DND-41 (cell line): ENCODE data around the gene LTN1.

Source experiments
- EZH2 ChIP-seq: IDR thresholded peaks from 3 replicates; pipeline ENCODE4 v1.6.1; 2012; ENCODE audit warnings: borderline replicate concordance, low read depth, mild to moderate bottlenecking, moderate library complexity, low read length, inconsistent platforms; ENCODE audit not compliant: severe bottlenecking
- TF ChIP-seq, protein P1 (sequence below): IDR thresholded peaks from 2 replicates; pipeline ENCODE4 v1.5.1; 2012; ENCODE audit warnings: borderline replicate concordance, low read length, moderate library complexity, mild to moderate bottlenecking; ENCODE audit not compliant: poor library complexity, severe bottlenecking; ENCODE audit errors: extremely low read depth

DNA sequence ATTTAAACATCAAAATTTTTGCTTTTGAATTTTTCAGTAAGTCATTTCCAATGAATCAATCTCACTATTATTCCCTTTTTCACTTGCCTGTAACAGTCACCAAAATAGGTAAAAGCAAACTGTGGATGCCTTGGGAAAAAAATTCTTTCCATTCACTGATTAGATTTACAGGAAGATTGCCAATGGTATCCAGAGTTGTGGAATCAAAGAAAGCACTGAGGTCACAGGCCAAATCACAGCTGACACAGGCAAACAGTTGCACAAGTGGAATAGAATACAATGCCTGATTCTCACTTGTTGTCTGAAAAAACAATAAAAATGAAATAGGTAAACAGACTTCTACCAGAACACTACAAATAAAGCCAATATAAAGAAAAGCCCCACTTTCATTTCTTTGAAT, 48.4 kb downstream of the LTN1 start:
- TF ChIP-seq, protein P1, sequence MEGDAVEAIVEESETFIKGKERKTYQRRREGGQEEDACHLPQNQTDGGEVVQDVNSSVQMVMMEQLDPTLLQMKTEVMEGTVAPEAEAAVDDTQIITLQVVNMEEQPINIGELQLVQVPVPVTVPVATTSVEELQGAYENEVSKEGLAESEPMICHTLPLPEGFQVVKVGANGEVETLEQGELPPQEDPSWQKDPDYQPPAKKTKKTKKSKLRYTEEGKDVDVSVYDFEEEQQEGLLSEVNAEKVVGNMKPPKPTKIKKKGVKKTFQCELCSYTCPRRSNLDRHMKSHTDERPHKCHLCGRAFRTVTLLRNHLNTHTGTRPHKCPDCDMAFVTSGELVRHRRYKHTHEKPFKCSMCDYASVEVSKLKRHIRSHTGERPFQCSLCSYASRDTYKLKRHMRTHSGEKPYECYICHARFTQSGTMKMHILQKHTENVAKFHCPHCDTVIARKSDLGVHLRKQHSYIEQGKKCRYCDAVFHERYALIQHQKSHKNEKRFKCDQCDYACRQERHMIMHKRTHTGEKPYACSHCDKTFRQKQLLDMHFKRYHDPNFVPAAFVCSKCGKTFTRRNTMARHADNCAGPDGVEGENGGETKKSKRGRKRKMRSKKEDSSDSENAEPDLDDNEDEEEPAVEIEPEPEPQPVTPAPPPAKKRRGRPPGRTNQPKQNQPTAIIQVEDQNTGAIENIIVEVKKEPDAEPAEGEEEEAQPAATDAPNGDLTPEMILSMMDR, result no peak
- no peak for TF ChIP-seq EZH2
